ENCODE results near the gene PI4KB. TPM values are rescaled to one million over a fixed set of nuclear protein-coding genes. Genes with fewer than 3 reads are reported as not detected.

The PI4KB gene
- total and polyA plus RNA-seq, 2 of the 13 experiments (the other 11 are each of a cell fraction or from before 2014, with no cell fraction given): 19.5 to 29.3 TPM

GRCh38 chr1:151340870-151341754 lies 13.9 kb upstream of the PI4KB start (continued):
- no peak for TF ChIP-seq ZNF276 (CRISPR knock-in tag; IDR thresholded peaks at IDR 0.05; ENCODE audit: low read depth)
- TF ChIP-seq ELF1 (CRISPR knock-in tag; IDR thresholded peaks at IDR 0.05): no peak
- peak; percentile 44; the same call in 1 of the 2 replicates for TF ChIP-seq THRA (CRISPR knock-in tag; IDR thresholded peaks at IDR 0.05; ENCODE audit: borderline replicate concordance)
- no peak for TF ChIP-seq ZBTB33 (CRISPR knock-in tag; IDR thresholded peaks at IDR 0.05)
- TF ChIP-seq RNF219 (CRISPR knock-in tag; IDR thresholded peaks at IDR 0.05): no peak
- TF ChIP-seq NFKB2 (CRISPR knock-in tag; IDR thresholded peaks at IDR 0.05; ENCODE audit: borderline replicate concordance): no peak
- TF ChIP-seq ZBTB25 (CRISPR knock-in tag; IDR thresholded peaks at IDR 0.05): 0 out of 2 replicates have a peak, but pooled peaks have one; percentile 50
- TF ChIP-seq IRF2 (CRISPR knock-in tag; IDR thresholded peaks at IDR 0.05): 0 out of 2 replicates have a peak, but pooled peaks have one; percentile 45
- TF ChIP-seq MIXL1 (CRISPR knock-in tag; IDR thresholded peaks at IDR 0.05): peak; percentile 68
- 0 out of 2 replicates have a peak, but pooled peaks have one; percentile 17 for TF ChIP-seq NR2C2 (CRISPR knock-in tag; IDR thresholded peaks at IDR 0.05; ENCODE audit: borderline replicate concordance)
- TF ChIP-seq PHF8 (CRISPR knock-in tag; IDR thresholded peaks at IDR 0.05): no peak
- no peak for TF ChIP-seq BRF2 (CRISPR knock-in tag; IDR thresholded peaks at IDR 0.05)
- no peak for TF ChIP-seq HOXA9 (CRISPR knock-in tag; IDR thresholded peaks at IDR 0.05; ENCODE audit: borderline replicate concordance)
- TF ChIP-seq PPARG (CRISPR knock-in tag; conservative IDR thresholded peaks at IDR 0.05): 0 out of 2 replicates have a peak, but pooled peaks have one; percentile 52
- TF ChIP-seq ZNF263 (CRISPR knock-in tag; IDR thresholded peaks at IDR 0.05): no peak
- TF ChIP-seq ZNF816 (CRISPR knock-in tag; IDR thresholded peaks at IDR 0.05; ENCODE audit: borderline replicate concordance): no peak
- no peak for TF ChIP-seq TGIF2 (CRISPR knock-in tag; IDR thresholded peaks at IDR 0.05)
- no peak for TF ChIP-seq ZNF749 (CRISPR knock-in tag; IDR thresholded peaks at IDR 0.05; ENCODE audit: borderline replicate concordance)

All from HepG2 (cell line).